ENCODE results near the gene NDST3.

Gene NDST3

GRCh38 chr4:118034053-118034785, at the start of gene NDST3:
Gene NDST3 (plus strand): TSS chr4:118034486. CDS start chr4:118053911, 19,425 bp downstream.
- H3K27ac Mint-ChIP-seq = no peak within 1 kb of the TSS
- H3K4me3 Mint-ChIP-seq = peak within 1 kb of the TSS; percentile 88
- H3K9me3 Mint-ChIP-seq = no peaks in the 10 kb centered on the region
- peaks cover 7% of the 10 kb centered on the region for H3K27me3 Mint-ChIP-seq (ENCODE audit: low read depth, poor library complexity)
- no peaks in the 10 kb centered on the region for H3K36me3 Mint-ChIP-seq (ENCODE audit: low read depth)
- peaks cover 9% of the 10 kb centered on the region for H3K4me1 Mint-ChIP-seq
- peak; percentile 62 for DNase-seq
- TF ChIP-seq, protein P1, sequence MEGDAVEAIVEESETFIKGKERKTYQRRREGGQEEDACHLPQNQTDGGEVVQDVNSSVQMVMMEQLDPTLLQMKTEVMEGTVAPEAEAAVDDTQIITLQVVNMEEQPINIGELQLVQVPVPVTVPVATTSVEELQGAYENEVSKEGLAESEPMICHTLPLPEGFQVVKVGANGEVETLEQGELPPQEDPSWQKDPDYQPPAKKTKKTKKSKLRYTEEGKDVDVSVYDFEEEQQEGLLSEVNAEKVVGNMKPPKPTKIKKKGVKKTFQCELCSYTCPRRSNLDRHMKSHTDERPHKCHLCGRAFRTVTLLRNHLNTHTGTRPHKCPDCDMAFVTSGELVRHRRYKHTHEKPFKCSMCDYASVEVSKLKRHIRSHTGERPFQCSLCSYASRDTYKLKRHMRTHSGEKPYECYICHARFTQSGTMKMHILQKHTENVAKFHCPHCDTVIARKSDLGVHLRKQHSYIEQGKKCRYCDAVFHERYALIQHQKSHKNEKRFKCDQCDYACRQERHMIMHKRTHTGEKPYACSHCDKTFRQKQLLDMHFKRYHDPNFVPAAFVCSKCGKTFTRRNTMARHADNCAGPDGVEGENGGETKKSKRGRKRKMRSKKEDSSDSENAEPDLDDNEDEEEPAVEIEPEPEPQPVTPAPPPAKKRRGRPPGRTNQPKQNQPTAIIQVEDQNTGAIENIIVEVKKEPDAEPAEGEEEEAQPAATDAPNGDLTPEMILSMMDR (IDR thresholded peaks at IDR 0.05) = peak; percentile 63

DNA sequence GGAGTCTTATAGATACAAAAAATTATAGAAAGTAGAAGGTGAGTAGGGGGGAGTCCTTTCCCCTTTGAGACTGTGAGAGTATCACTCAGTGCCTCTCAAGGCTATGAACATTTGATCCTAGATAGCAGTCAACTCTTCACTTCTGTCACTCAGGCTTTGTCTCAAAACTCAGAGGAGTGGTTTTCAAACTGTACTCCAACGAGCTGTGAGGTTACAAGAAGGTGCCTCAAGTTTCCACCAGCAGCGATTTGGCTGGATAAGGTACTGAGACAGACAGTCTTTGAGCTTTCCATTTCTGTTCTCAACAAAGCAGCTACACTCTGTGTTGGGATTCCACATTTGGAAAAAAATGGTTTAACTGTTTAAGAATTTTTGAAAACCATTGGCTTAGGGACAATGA, 48.0 kb upstream of the NDST3 start:
- Mint-ChIP-seq H3K4me3 (no peak overlapping the region), H3K27ac (no peak overlapping the region), H3K9me3 (peaks cover 3% of the 10 kb centered on the region), H3K27me3 (ENCODE audit: low read depth, poor library complexity) (no peaks in the 10 kb centered on the region), H3K36me3 (ENCODE audit: low read depth) (no peaks in the 10 kb centered on the region), H3K4me1 (peaks cover 5% of the 10 kb centered on the region)
- DNase-seq = no peak
- TF ChIP-seq, protein P1 (IDR thresholded peaks at IDR 0.05) = no peak

GRCh38 chr4:117987464-117987863, 46.8 kb upstream of the NDST3 start:
- no peak overlapping the region for H3K4me3 Mint-ChIP-seq
- no peaks in the 10 kb centered on the region for H3K27me3 Mint-ChIP-seq (ENCODE audit: low read depth, poor library complexity)
- H3K9me3 Mint-ChIP-seq = no peaks in the 10 kb centered on the region
- DNase-seq = no peak
- TF ChIP-seq, protein P1 (IDR thresholded peaks at IDR 0.05) = no peak
- no peak overlapping the region for H3K27ac Mint-ChIP-seq
- H3K4me1 Mint-ChIP-seq = peaks cover 5% of the 10 kb centered on the region
- no peaks in the 10 kb centered on the region for H3K36me3 Mint-ChIP-seq (ENCODE audit: low read depth)

- H3K27me3 Mint-ChIP-seq (ENCODE audit: low read depth, poor library complexity) = no peaks in the 10 kb centered on the region
- no peak overlapping the region for H3K27ac Mint-ChIP-seq
- TF ChIP-seq, protein P1 (IDR thresholded peaks at IDR 0.05) = no peak
- no peaks in the 10 kb centered on the region for H3K36me3 Mint-ChIP-seq (ENCODE audit: low read depth)
- no peak for DNase-seq
- no peaks in the 10 kb centered on the region for H3K4me1 Mint-ChIP-seq
- no peaks in the 10 kb centered on the region for H3K9me3 Mint-ChIP-seq
- H3K4me3 Mint-ChIP-seq = no peak overlapping the region
Observed at GRCh38 chr4:117996891-117997290, 37.4 kb upstream of the NDST3 start.

DNA sequence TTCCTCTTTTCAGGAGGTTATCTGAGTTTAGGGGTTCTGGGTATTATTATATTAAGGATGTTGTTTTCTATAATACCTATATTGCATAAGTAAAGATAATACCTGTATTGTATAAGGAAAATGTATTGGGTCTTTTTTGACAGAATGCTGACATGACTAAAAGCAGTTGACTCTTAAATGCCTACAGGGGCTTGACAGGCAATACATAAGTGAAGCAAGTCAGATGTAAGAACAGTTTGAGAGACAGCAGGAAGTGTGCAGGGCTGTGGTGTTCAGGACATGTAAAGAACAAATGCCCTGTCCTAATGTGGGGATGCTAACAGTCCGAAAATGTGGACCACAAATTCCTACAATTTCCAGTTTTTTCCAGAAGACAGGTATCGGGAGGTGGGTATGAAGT, 30.2 kb upstream of the NDST3 start:
- H3K36me3 Mint-ChIP-seq (ENCODE audit: low read depth) = no peaks in the 10 kb centered on the region

More for the DNA sequence above, 30.2 kb upstream of the NDST3 start:
- Mint-ChIP-seq H3K4me3 (no peak overlapping the region), H3K9me3 (no peaks in the 10 kb centered on the region), H3K4me1 (no peaks in the 10 kb centered on the region), H3K27ac (no peak overlapping the region), H3K27me3 (ENCODE audit: low read depth, poor library complexity) (no peaks in the 10 kb centered on the region)
- TF ChIP-seq, protein P1 (IDR thresholded peaks at IDR 0.05) = no peak
- no peak for DNase-seq
